Measurements from ENCODE around the gene RSPRY1. TPM values are rescaled to one million over a fixed set of nuclear protein-coding genes. Genes with fewer than 3 reads are reported as not detected.

Gene RSPRY1
- total RNA-seq, 1 donor from 2014 or later, result 44.0 TPM

DNA sequence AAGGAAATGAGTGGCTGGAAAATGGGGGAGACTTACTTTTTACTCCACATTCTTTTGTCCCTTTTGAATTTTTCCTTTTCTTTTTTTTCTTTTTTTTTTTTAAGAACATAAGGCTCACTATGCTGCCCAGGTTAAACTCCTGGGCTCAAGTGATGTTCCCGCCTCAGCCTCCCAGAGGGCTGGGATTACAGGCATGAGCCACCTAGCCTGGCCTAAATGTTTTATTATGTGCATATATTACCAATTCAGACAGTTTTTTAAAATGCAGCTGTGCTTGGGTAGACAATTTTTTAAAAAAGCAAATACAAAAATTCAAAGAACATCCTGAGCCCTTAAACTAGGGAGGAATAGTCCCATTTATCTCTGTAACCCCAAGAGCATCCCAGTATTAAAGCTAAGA lies 28.6 kb upstream of the RSPRY1 start:
- Mint-ChIP-seq H3K9me3 (peaks cover 3% of the 10 kb centered on the region), H3K27ac (no peak overlapping the region), H3K4me3 (no peak overlapping the region), H3K27me3 (ENCODE audit: low read depth) (no peaks in the 10 kb centered on the region), H3K4me1 (no peaks in the 10 kb centered on the region), H3K36me3 (peaks cover 53% of the 10 kb centered on the region)
- DNase-seq (ENCODE audit: low spot score in 2 of 2, unreplicated experiment in 2 of 2), result no peak
- TF ChIP-seq, protein P1, sequence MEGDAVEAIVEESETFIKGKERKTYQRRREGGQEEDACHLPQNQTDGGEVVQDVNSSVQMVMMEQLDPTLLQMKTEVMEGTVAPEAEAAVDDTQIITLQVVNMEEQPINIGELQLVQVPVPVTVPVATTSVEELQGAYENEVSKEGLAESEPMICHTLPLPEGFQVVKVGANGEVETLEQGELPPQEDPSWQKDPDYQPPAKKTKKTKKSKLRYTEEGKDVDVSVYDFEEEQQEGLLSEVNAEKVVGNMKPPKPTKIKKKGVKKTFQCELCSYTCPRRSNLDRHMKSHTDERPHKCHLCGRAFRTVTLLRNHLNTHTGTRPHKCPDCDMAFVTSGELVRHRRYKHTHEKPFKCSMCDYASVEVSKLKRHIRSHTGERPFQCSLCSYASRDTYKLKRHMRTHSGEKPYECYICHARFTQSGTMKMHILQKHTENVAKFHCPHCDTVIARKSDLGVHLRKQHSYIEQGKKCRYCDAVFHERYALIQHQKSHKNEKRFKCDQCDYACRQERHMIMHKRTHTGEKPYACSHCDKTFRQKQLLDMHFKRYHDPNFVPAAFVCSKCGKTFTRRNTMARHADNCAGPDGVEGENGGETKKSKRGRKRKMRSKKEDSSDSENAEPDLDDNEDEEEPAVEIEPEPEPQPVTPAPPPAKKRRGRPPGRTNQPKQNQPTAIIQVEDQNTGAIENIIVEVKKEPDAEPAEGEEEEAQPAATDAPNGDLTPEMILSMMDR (IDR thresholded peaks at IDR 0.05; ENCODE audit: unreplicated experiment), result no peak

- Mint-ChIP-seq H3K27me3 (ENCODE audit: low read depth) (no peaks in the 10 kb centered on the region), H3K36me3 (peaks cover 50% of the 10 kb centered on the region), H3K4me3 (no peak overlapping the region), H3K27ac (no peak overlapping the region), H3K4me1 (no peaks in the 10 kb centered on the region), H3K9me3 (peaks cover 3% of the 10 kb centered on the region)
- TF ChIP-seq, protein P1 (IDR thresholded peaks at IDR 0.05; ENCODE audit: unreplicated experiment), result no peak
- no peak for DNase-seq (ENCODE audit: low spot score in 2 of 2, unreplicated experiment in 2 of 2)
Measured at GRCh38 chr16:57159447-57159846, 26.7 kb upstream of the RSPRY1 start.

DNA sequence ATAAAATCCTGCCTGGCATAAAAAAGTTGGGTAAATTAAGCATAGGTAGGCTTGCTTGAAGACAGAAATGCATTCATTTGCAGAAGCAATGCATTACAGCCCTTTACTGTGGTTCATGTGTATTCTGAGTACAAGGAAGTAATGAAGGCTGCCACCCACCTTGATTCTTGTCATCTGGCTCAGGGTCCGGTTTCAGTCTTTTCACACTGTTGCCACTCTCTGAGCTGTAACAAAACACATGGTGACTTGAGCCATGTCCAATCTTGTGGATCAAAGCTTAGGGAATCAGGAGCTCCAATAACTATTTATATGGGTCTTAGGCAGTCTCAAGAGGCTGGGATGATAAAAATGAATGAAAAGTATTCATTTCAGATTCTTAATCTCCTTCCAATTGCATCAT lies 22.3 kb upstream of the RSPRY1 start:
- peaks cover 38% of the 10 kb centered on the region for H3K36me3 Mint-ChIP-seq
- DNase-seq (ENCODE audit: low spot score in 2 of 2, unreplicated experiment in 2 of 2), result no peak
- no peaks in the 10 kb centered on the region for H3K27me3 Mint-ChIP-seq (ENCODE audit: low read depth)
- no peak overlapping the region for H3K4me3 Mint-ChIP-seq
- no peak overlapping the region for H3K27ac Mint-ChIP-seq
- H3K4me1 Mint-ChIP-seq, result peaks cover 2% of the 10 kb centered on the region
- TF ChIP-seq, protein P1 (IDR thresholded peaks at IDR 0.05; ENCODE audit: unreplicated experiment), result no peak
- no peaks in the 10 kb centered on the region for H3K9me3 Mint-ChIP-seq

DNA sequence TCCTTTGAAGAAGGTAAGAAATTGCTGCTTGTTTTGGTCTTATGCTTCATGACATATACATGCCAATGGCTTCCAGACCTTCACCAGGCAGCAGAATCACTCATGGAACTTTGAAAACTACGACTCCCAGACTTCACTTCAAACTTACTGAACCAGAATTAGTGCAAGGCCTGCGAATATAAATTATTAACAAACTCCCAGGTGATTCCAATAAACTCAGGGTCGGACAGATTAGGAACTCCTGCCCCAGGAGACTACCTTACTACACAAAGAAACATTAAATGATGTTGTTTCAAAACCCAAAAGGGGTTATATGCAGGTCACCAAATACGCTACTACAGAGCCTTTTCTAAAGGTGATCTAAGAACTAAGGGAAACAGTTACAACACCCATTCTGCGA lies 20.6 kb upstream of the RSPRY1 start:
- TF ChIP-seq, protein P1 (IDR thresholded peaks at IDR 0.05; ENCODE audit: unreplicated experiment), result no peak
- Mint-ChIP-seq H3K36me3 (peaks cover 33% of the 10 kb centered on the region), H3K9me3 (no peaks in the 10 kb centered on the region), H3K27me3 (ENCODE audit: low read depth) (no peaks in the 10 kb centered on the region), H3K4me1 (peaks cover 2% of the 10 kb centered on the region), H3K4me3 (no peak overlapping the region), H3K27ac (no peak overlapping the region)
- no peak for DNase-seq (ENCODE audit: low spot score in 2 of 2, unreplicated experiment in 2 of 2)

DNA sequence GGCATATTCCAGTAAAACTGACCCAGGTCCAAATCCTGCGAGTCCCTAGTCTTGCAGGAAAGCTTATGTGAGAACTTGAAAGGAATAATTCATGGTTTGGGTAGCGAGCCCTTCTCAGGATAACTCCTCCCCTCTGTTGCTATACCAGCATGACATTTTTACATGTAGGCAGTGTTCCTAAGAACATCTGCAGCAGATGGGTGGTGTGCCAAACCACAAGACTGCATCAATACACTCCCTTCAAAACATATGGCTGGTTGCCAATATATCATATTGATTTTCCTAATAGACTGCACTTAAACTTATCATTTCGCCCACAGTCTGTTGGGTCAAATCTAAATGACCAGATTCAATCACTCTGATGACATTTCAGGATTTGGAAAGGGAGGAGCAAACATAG lies 20.2 kb upstream of the RSPRY1 start:
- Mint-ChIP-seq H3K36me3 (peaks cover 33% of the 10 kb centered on the region), H3K4me3 (no peak overlapping the region), H3K9me3 (no peaks in the 10 kb centered on the region), H3K4me1 (peaks cover 2% of the 10 kb centered on the region), H3K27ac (no peak overlapping the region), H3K27me3 (ENCODE audit: low read depth) (no peaks in the 10 kb centered on the region)
- DNase-seq (ENCODE audit: low spot score in 2 of 2, unreplicated experiment in 2 of 2), result no peak
- TF ChIP-seq, protein P1 (IDR thresholded peaks at IDR 0.05; ENCODE audit: unreplicated experiment), result no peak

DNA sequence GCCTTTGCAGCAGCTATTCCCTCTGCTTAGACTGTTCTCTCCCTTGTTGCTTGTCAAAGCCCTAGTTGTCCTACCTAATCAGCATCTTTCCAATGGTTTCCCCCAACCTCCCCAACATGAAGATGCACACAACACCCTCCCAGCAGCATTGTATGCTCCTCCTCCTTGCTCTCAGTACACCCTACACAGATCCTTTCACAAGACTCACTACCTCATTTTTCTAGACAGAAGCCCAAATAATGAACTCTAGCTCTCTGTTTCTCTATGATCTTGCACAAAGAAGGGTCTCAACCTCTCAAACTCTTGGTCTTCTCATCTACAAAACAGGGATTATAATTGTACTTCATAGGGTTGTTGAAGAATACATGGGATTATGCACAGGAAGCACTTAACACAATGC lies 19.7 kb upstream of the RSPRY1 start:
- Mint-ChIP-seq H3K9me3 (no peaks in the 10 kb centered on the region), H3K4me3 (no peak overlapping the region), H3K4me1 (peaks cover 2% of the 10 kb centered on the region), H3K36me3 (peaks cover 36% of the 10 kb centered on the region), H3K27ac (no peak overlapping the region), H3K27me3 (ENCODE audit: low read depth) (no peaks in the 10 kb centered on the region)
- TF ChIP-seq, protein P1 (IDR thresholded peaks at IDR 0.05; ENCODE audit: unreplicated experiment), result no peak
- no peak for DNase-seq (ENCODE audit: low spot score in 2 of 2, unreplicated experiment in 2 of 2)
